HEK293 (cell line): ENCODE data around the gene GSS.
A peak's percentile ranks its signal among the peaks of the same experiment; 100 is the strongest.

ENCODE experiments used
- KLF16 ChIP-seq: fragments of 450-650 bp; formaldehyde crosslinking; IDR thresholded peaks from 2 replicates; pipeline ENCODE4 v1.5.1; 2017; ENCODE audit warnings: missing biosample characterization, missing genetic modification characterization
- SP2 ChIP-seq: fragments of 450-650 bp; formaldehyde crosslinking; IDR thresholded peaks from 2 replicates; pipeline ENCODE4 v1.5.1; 2016; ENCODE audit warnings: missing biosample characterization, missing genetic modification characterization
- YY1 ChIP-seq: fragments of 450-650 bp; formaldehyde crosslinking; IDR thresholded peaks from 2 replicates; pipeline ENCODE4 v1.5.1; 2018; ENCODE audit warnings: missing biosample characterization, missing genetic modification characterization
- ZNF19 ChIP-seq: fragments of 450-650 bp; formaldehyde crosslinking; IDR thresholded peaks from 2 replicates; pipeline ENCODE4; 2016; ENCODE audit warnings: missing biosample characterization, missing genetic modification characterization, low read depth
- ZNF274 ChIP-seq, 2 experiments: fragments of 200-500 bp in 1 of 2; fragments of 450-650 bp in 1 of 2; sonication (Bioruptor generic) in 1 of 2; formaldehyde crosslinking in 1 of 2; IDR thresholded peaks; 2 replicates each; pipeline versions ENCODE4 v1.5.1 to v1.6.1; 2014 to 2016; ENCODE audit warnings: borderline replicate concordance in 1 of 2, inconsistent platforms in 1 of 2, low read length in 1 of 2, missing biosample characterization in 1 of 2, missing genetic modification characterization in 1 of 2
- ZNF354C ChIP-seq: fragments of 450-650 bp; formaldehyde crosslinking; IDR thresholded peaks from 2 replicates; pipeline ENCODE4 v1.5.1; 2016; ENCODE audit warnings: missing biosample characterization, missing genetic modification characterization, low read depth, borderline replicate concordance
- ZNF600 ChIP-seq: fragments of 450-650 bp; formaldehyde crosslinking; IDR thresholded peaks from 2 replicates; pipeline ENCODE4 v1.5.1; 2016; ENCODE audit warnings: missing biosample characterization, missing genetic modification characterization
- ZNF785 ChIP-seq: fragments of 450-650 bp; formaldehyde crosslinking; IDR thresholded peaks from 2 replicates; pipeline ENCODE4 v1.5.1; 2016; ENCODE audit warnings: missing biosample characterization, missing genetic modification characterization
- TF ChIP-seq, protein P1 (sequence below): fragments of 450-650 bp; formaldehyde crosslinking; IDR thresholded peaks from 2 replicates; pipeline ENCODE4 v1.5.1; 2016; ENCODE audit warnings: missing biosample characterization, missing genetic modification characterization
- TF ChIP-seq, protein P2 (sequence below): fragments of 450-650 bp; formaldehyde crosslinking; IDR thresholded peaks from 2 replicates; pipeline ENCODE4 v1.5.1; 2016; ENCODE audit warnings: missing biosample characterization, missing genetic modification characterization
- TF ChIP-seq, protein P3 (sequence below): fragments of 450-650 bp; formaldehyde crosslinking; IDR thresholded peaks from 2 replicates; pipeline ENCODE4 v1.5.1; 2017; ENCODE audit warnings: missing biosample characterization, missing genetic modification characterization
- TF ChIP-seq, protein P4 (sequence below): fragments of 450-650 bp; formaldehyde crosslinking; IDR thresholded peaks from 2 replicates; pipeline ENCODE4 v1.5.1; 2016; ENCODE audit warnings: missing biosample characterization, missing genetic modification characterization, low read depth
- TF ChIP-seq, protein P5 (sequence below): fragments of 450-650 bp; formaldehyde crosslinking; IDR thresholded peaks from 2 replicates; pipeline ENCODE4 v1.5.1; 2017; ENCODE audit warnings: missing biosample characterization, missing genetic modification characterization
- TF ChIP-seq, protein P6 (sequence below): sonication (generic); formaldehyde crosslinking; IDR thresholded peaks from 2 replicates; pipeline ENCODE4 v1.8.1; 2022; ENCODE audit warnings: mild to moderate bottlenecking, moderate library complexity, missing genetic modification reagents

DNA sequence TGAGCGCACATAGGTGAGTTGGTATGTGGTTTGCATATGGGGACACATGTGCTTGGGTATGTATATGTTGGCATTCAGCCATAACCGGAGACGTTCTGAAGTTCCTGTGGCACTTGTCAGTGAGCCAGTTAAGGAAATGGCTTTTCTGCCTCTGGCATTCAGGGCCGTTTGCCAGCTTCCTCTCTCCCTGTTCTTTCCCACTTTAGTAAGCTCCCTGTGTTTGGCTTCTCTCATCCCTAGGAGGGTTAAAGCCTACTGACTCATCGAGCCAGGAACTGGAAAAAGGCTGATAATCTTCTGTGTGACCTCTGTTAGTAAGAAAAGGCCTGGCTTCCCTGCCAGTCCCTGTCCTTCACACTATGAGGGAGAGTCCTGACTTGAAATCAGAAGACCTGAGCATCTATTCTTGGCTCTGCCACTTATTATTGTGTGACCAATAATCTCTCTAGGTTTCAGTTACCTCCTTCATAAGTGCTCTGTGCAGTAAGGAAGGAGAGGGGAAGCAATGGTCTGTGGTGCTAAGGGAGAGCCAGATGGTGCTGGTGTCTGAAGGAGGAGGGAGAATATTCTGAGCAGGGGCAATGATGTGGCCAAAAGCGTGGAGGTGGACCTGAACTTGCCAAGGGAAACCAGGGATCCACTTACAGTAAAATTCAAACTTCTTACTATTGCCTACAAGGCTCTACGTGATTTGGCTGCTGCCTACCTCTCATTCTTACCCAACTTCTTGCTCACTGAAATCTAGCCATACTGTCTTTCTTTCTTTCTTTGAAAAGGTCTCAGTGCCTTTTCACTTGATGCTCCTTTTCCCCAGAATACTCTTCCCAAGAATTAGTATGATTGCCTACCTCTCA, 47.8 kb downstream of the GSS start:
- no peak for TF ChIP-seq ZNF354C (tag by site-specific recombination)
- TF ChIP-seq, protein P1, sequence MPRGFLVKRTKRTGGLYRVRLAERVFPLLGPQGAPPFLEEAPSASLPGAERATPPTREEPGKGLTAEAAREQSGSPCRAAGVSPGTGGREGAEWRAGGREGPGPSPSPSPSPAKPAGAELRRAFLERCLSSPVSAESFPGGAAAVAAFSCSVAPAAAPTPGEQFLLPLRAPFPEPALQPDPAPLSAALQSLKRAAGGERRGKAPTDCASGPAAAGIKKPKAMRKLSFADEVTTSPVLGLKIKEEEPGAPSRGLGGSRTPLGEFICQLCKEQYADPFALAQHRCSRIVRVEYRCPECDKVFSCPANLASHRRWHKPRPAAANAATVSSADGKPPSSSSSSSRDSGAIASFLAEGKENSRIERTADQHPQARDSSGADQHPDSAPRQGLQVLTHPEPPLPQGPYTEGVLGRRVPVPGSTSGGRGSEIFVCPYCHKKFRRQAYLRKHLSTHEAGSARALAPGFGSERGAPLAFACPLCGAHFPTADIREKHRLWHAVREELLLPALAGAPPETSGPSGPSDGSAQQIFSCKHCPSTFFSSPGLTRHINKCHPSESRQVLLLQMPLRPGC: peak; percentile 29; the same call in 1 of the 2 replicates
- TF ChIP-seq, protein P2, sequence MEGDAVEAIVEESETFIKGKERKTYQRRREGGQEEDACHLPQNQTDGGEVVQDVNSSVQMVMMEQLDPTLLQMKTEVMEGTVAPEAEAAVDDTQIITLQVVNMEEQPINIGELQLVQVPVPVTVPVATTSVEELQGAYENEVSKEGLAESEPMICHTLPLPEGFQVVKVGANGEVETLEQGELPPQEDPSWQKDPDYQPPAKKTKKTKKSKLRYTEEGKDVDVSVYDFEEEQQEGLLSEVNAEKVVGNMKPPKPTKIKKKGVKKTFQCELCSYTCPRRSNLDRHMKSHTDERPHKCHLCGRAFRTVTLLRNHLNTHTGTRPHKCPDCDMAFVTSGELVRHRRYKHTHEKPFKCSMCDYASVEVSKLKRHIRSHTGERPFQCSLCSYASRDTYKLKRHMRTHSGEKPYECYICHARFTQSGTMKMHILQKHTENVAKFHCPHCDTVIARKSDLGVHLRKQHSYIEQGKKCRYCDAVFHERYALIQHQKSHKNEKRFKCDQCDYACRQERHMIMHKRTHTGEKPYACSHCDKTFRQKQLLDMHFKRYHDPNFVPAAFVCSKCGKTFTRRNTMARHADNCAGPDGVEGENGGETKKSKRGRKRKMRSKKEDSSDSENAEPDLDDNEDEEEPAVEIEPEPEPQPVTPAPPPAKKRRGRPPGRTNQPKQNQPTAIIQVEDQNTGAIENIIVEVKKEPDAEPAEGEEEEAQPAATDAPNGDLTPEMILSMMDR (tag by site-specific recombination): no peak
- TF ChIP-seq SP2: no peak
- TF ChIP-seq, protein P3, sequence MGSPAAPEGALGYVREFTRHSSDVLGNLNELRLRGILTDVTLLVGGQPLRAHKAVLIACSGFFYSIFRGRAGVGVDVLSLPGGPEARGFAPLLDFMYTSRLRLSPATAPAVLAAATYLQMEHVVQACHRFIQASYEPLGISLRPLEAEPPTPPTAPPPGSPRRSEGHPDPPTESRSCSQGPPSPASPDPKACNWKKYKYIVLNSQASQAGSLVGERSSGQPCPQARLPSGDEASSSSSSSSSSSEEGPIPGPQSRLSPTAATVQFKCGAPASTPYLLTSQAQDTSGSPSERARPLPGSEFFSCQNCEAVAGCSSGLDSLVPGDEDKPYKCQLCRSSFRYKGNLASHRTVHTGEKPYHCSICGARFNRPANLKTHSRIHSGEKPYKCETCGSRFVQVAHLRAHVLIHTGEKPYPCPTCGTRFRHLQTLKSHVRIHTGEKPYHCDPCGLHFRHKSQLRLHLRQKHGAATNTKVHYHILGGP (tag by site-specific recombination): no peak
- TF ChIP-seq, protein P4, sequence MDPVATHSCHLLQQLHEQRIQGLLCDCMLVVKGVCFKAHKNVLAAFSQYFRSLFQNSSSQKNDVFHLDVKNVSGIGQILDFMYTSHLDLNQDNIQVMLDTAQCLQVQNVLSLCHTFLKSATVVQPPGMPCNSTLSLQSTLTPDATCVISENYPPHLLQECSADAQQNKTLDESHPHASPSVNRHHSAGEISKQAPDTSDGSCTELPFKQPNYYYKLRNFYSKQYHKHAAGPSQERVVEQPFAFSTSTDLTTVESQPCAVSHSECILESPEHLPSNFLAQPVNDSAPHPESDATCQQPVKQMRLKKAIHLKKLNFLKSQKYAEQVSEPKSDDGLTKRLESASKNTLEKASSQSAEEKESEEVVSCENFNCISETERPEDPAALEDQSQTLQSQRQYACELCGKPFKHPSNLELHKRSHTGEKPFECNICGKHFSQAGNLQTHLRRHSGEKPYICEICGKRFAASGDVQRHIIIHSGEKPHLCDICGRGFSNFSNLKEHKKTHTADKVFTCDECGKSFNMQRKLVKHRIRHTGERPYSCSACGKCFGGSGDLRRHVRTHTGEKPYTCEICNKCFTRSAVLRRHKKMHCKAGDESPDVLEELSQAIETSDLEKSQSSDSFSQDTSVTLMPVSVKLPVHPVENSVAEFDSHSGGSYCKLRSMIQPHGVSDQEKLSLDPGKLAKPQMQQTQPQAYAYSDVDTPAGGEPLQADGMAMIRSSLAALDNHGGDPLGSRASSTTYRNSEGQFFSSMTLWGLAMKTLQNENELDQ (tag by site-specific recombination): no peak
- TF ChIP-seq, protein P5, sequence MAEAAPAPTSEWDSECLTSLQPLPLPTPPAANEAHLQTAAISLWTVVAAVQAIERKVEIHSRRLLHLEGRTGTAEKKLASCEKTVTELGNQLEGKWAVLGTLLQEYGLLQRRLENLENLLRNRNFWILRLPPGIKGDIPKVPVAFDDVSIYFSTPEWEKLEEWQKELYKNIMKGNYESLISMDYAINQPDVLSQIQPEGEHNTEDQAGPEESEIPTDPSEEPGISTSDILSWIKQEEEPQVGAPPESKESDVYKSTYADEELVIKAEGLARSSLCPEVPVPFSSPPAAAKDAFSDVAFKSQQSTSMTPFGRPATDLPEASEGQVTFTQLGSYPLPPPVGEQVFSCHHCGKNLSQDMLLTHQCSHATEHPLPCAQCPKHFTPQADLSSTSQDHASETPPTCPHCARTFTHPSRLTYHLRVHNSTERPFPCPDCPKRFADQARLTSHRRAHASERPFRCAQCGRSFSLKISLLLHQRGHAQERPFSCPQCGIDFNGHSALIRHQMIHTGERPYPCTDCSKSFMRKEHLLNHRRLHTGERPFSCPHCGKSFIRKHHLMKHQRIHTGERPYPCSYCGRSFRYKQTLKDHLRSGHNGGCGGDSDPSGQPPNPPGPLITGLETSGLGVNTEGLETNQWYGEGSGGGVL (tag by site-specific recombination): no peak
- TF ChIP-seq, protein P6, sequence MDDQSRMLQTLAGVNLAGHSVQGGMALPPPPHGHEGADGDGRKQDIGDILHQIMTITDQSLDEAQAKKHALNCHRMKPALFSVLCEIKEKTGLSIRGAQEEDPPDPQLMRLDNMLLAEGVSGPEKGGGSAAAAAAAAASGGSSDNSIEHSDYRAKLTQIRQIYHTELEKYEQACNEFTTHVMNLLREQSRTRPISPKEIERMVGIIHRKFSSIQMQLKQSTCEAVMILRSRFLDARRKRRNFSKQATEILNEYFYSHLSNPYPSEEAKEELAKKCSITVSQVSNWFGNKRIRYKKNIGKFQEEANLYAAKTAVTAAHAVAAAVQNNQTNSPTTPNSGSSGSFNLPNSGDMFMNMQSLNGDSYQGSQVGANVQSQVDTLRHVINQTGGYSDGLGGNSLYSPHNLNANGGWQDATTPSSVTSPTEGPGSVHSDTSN: no peak
- TF ChIP-seq ZNF600 (tag by site-specific recombination): peak; percentile 77
- TF ChIP-seq YY1 (tag by site-specific recombination): no peak
- no peak for TF ChIP-seq ZNF19 (tag by site-specific recombination)
- no peak for TF ChIP-seq ZNF785 (tag by site-specific recombination)
- TF ChIP-seq KLF16 (tag by site-specific recombination): no peak
- no peak for TF ChIP-seq ZNF274 (IDR thresholded peaks at IDR 0.05; ENCODE audit: low read length)
- TF ChIP-seq ZNF274 (tag by site-specific recombination; IDR thresholded peaks at IDR 0.05; ENCODE audit: borderline replicate concordance): no peak
